ENCODE data around the gene PRKD1.

DNA sequence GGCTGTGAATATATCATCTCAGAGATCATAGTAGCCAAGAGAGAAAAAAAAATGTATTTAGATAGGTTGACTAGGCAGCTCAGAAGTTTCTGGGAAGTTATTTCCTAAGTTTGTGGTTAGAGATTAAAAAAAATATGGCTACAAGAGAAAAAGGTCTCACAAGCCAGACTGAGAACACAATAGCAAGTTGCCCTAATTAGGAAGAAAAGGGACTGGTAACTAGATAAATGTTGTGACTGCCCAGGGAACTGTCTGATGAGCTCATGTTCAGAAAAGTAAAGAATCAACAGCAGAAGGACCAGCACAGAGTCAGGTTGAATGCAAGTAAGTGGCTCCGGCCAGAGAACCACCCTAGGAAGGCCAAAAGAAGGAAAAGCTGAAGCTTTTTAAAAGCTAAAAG is 256.6 kb downstream of the PRKD1 start:
- TF ChIP-seq, protein P1, sequence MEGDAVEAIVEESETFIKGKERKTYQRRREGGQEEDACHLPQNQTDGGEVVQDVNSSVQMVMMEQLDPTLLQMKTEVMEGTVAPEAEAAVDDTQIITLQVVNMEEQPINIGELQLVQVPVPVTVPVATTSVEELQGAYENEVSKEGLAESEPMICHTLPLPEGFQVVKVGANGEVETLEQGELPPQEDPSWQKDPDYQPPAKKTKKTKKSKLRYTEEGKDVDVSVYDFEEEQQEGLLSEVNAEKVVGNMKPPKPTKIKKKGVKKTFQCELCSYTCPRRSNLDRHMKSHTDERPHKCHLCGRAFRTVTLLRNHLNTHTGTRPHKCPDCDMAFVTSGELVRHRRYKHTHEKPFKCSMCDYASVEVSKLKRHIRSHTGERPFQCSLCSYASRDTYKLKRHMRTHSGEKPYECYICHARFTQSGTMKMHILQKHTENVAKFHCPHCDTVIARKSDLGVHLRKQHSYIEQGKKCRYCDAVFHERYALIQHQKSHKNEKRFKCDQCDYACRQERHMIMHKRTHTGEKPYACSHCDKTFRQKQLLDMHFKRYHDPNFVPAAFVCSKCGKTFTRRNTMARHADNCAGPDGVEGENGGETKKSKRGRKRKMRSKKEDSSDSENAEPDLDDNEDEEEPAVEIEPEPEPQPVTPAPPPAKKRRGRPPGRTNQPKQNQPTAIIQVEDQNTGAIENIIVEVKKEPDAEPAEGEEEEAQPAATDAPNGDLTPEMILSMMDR (IDR thresholded peaks at IDR 0.05) = no peak
- TF ChIP-seq POLR2A (IDR thresholded peaks at IDR 0.05) (no peak), POLR2AphosphoS5 (IDR thresholded peaks at IDR 0.05; ENCODE audit: insufficient read depth in 1 of 2, low read depth in 1 of 2) (no peak)
